CD14-positive monocyte (primary cell): ENCODE measurements around the gene TDRD3. TPM values are rescaled to one million over a fixed set of nuclear protein-coding genes. Genes with fewer than 3 reads are reported as not detected.

ENCODE experiments used
- DNase-seq, 3 donors: peaks; one replicate each; pipeline ENCODE4 v3.0.0-alpha.2; 2011 to 2022
- H2AFZ ChIP-seq: 2 replicates; pipeline ENCODE4 v1.6.0; 2012; ENCODE audit warnings: mild to moderate bottlenecking, low read depth, low read length, inconsistent platforms; ENCODE audit not compliant: insufficient read depth, poor library complexity, severe bottlenecking
- H3K27ac ChIP-seq, 2 donors: 1 replicate in 1 of 2; 2 replicates in 1 of 2; pipeline ENCODE4 v1.5.1; 2012 to 2013; ENCODE audit warnings: low read length in 2 of 2, control low read depth in 1 of 2, inconsistent platforms in 1 of 2, low read depth in 1 of 2, mild to moderate bottlenecking in 1 of 2
- H3K27me3 ChIP-seq, 2 donors: one replicate each; pipeline versions ENCODE4 v1.6.0 to v1.6.1; 2011 to 2013; ENCODE audit warnings: low read length in 2 of 2; ENCODE audit not compliant: control insufficient read depth in 2 of 2, insufficient read depth in 2 of 2
- H3K36me3 ChIP-seq, 2 donors: replicated peaks in 1 of 2; 1 replicate in 1 of 2; 2 replicates in 1 of 2; pipeline versions ENCODE4 v1.5.1 to v1.6.1; 2012 to 2013; ENCODE audit warnings: low read length in 2 of 2, control low read depth in 1 of 2, inconsistent platforms in 1 of 2, mild to moderate bottlenecking in 1 of 2; ENCODE audit not compliant: insufficient read depth in 2 of 2, control insufficient read depth in 1 of 2
- H3K4me1 ChIP-seq, 2 donors: 1 replicate in 1 of 2; 2 replicates in 1 of 2; pipeline versions ENCODE4 v1.5.1 to v1.6.1; 2012 to 2013; ENCODE audit warnings: low read length in 2 of 2, control low read depth in 1 of 2, inconsistent platforms in 1 of 2, mild to moderate bottlenecking in 1 of 2, moderate library complexity in 1 of 2; ENCODE audit not compliant: insufficient read depth in 2 of 2, control insufficient read depth in 1 of 2
- H3K4me2 ChIP-seq: replicated peaks from 2 replicates; pipeline ENCODE3; 2012; ENCODE audit warnings: low read length, moderate library complexity, mild to moderate bottlenecking; ENCODE audit not compliant: poor library complexity, severe bottlenecking; ENCODE audit errors: extremely low read depth
- H3K4me3 ChIP-seq, 3 experiments: fragments of 200-600 bp in 1 of 3; sonication (generic) in 1 of 3; replicated peaks in 1 of 3; 1 replicate in 2 of 3; 2 replicates in 1 of 3; pipeline ENCODE4 v1.5.1; 2011 to 2013; ENCODE audit warnings: low read length in 3 of 3, mild to moderate bottlenecking in 3 of 3, control low read depth in 2 of 3, low read depth in 2 of 3, inconsistent platforms in 1 of 3, moderate library complexity in 1 of 3
- H3K79me2 ChIP-seq: 2 replicates; pipeline ENCODE4 v1.6.0; 2012; ENCODE audit warnings: mild to moderate bottlenecking, control low read depth, inconsistent platforms, low read length, moderate library complexity; ENCODE audit not compliant: insufficient read depth
- H3K9ac ChIP-seq: 2 replicates; pipeline ENCODE4 v1.6.0; 2017; ENCODE audit warnings: low read length, mild to moderate bottlenecking; ENCODE audit not compliant: insufficient read depth, poor library complexity, severe bottlenecking
- H3K9me3 ChIP-seq, 2 donors: replicated peaks in 1 of 2; 1 replicate in 1 of 2; 2 replicates in 1 of 2; pipeline versions ENCODE4 v1.5.1 to v1.6.1; 2012 to 2013; ENCODE audit warnings: low read length in 2 of 2, control low read depth in 1 of 2; ENCODE audit not compliant: control insufficient read depth in 1 of 2, insufficient read depth in 1 of 2
- H4K20me1 ChIP-seq: 2 replicates; pipeline ENCODE4 v1.6.0; 2012; ENCODE audit warnings: mild to moderate bottlenecking, low read length, control low read depth, moderate library complexity; ENCODE audit not compliant: insufficient read depth
- H3K27ac Mint-ChIP-seq, 7 donors: one replicate each; pipeline ENCODE4 v1.8.0; 2020; ENCODE audit warnings: mild to moderate bottlenecking in 7 of 7, mixed read lengths in 7 of 7, moderate library complexity in 6 of 7, inconsistent platforms in 2 of 7
- H3K27me3 Mint-ChIP-seq, 3 donors: one replicate each; pipeline ENCODE4 v1.8.0; 2021 to 2022; ENCODE audit warnings: low read depth in 3 of 3, mild to moderate bottlenecking in 3 of 3, mixed read lengths in 3 of 3, moderate library complexity in 3 of 3, inconsistent platforms in 1 of 3
- H3K36me3 Mint-ChIP-seq, 2 donors: one replicate each; pipeline ENCODE4 v1.8.0; 2020; ENCODE audit warnings: mixed read lengths in 2 of 2, inconsistent platforms in 1 of 2, mild to moderate bottlenecking in 1 of 2
- H3K4me1 Mint-ChIP-seq: one replicate; pipeline ENCODE4 v1.8.0; 2020; ENCODE audit warnings: mild to moderate bottlenecking, mixed read lengths
- H3K4me3 Mint-ChIP-seq, 2 donors: one replicate each; pipeline ENCODE4 v1.8.0; 2020; ENCODE audit warnings: mild to moderate bottlenecking in 2 of 2, mixed read lengths in 2 of 2, moderate library complexity in 1 of 2
- H3K9me3 Mint-ChIP-seq, 7 donors: one replicate each; pipeline ENCODE4 v1.8.0; 2020 to 2022; ENCODE audit warnings: mixed read lengths in 7 of 7, mild to moderate bottlenecking in 6 of 7, moderate library complexity in 6 of 7, inconsistent platforms in 2 of 7
- CTCF ChIP-seq: fragments of 200-600 bp; IDR thresholded peaks from one replicate; pipeline ENCODE4 v1.8.0; 2022; ENCODE audit warnings: antibody characterized with exemption, mild to moderate bottlenecking
- WGBS: methylation state at CpG from one replicate; pipeline ENCODE4 v1.1.5; 2013; ENCODE audit warnings: missing lambda C conversion rate; ENCODE audit not compliant: insufficient coverage; 5-methylcytosine and 5-hydroxymethylcytosine counted together
- intact Hi-C, 2 donors: fragments of 100-400 bp; cut with micrococcal nuclease; formaldehyde crosslinking; loops; one replicate each; pipeline versions ENCODE4 v1.15.0 to v1.15.1; 2023
- polyA plus RNA-seq, 3 donors: library from polyadenylated mRNA; depleted of rRNA in 1 of 3; unstranded in 2 of 3; stranded (reverse) in 1 of 3; fragments of 300-500 nt in 2 of 3; fragments of >200 nt in 1 of 3; fragmentation: Illumina TruSeq in 2 of 3; gene quantifications; 1 replicate in 2 of 3; 2 replicates in 1 of 3; pipeline ENCODE4 v1.2.3, GENCODE V29; 2012 to 2021

TDRD3 gene
- polyA plus RNA-seq, 3 donors = 2.7 to 4.8 (median 4.7) TPM

- no peaks in the 10 kb centered on the region for H3K4me1 Mint-ChIP-seq
- H3K27ac ChIP-seq = no peak overlapping the region
- peaks cover 43 to 45% of the 10 kb centered on the region in 2 donors for H3K36me3 Mint-ChIP-seq
- H3K79me2 ChIP-seq = no peaks in the 10 kb centered on the region
- no peak for DNase-seq
- peaks cover 11 to 13% of the 10 kb centered on the region in 2 donors for H3K9me3 ChIP-seq
- H3K36me3 ChIP-seq = peaks cover 2 to 45% of the 10 kb centered on the region in 2 donors
- no peak overlapping the region for H3K4me3 ChIP-seq
- H3K27ac Mint-ChIP-seq = no peak overlapping the region
- intact Hi-C loops = no loop called here
- no peak overlapping the region for H3K4me3 Mint-ChIP-seq
- peaks cover 2 to 23% (median 9%) of the 10 kb centered on the region in 7 donors for H3K9me3 Mint-ChIP-seq
- no peak overlapping the region for H3K4me2 ChIP-seq
- no peaks in the 10 kb centered on the region for H3K27me3 ChIP-seq
- no peak for TF ChIP-seq CTCF
- H3K27me3 Mint-ChIP-seq = no peaks in the 10 kb centered on the region
- H3K9ac ChIP-seq = no peak overlapping the region
- no peaks in the 10 kb centered on the region for H4K20me1 ChIP-seq
- WGBS = no CpG with 5 or more reads among the region's 1 CpG
- H2AFZ ChIP-seq = no peak overlapping the region
- no peaks in the 10 kb centered on the region for H3K4me1 ChIP-seq
These were observed 117.9 kb downstream of the TDRD3 start for GRCh38 chr13:60514891-60515290.

- H3K9ac ChIP-seq = no peak overlapping the region
- H2AFZ ChIP-seq = no peak overlapping the region
- DNase-seq = no peak
- H3K36me3 Mint-ChIP-seq = peaks cover 18% of the 10 kb centered on the region in 2 donors
- no peak overlapping the region for H3K4me2 ChIP-seq
- H3K79me2 ChIP-seq = no peaks in the 10 kb centered on the region
- H4K20me1 ChIP-seq = no peaks in the 10 kb centered on the region
- H3K9me3 Mint-ChIP-seq = no peaks in the 10 kb centered on the region
- peaks cover 2 to 28% of the 10 kb centered on the region in 2 donors for H3K36me3 ChIP-seq
- TF ChIP-seq CTCF = no peak
- no peak overlapping the region for H3K4me3 ChIP-seq
- H3K9me3 ChIP-seq = no peaks in the 10 kb centered on the region
- no peaks in the 10 kb centered on the region for H3K27me3 Mint-ChIP-seq
- no peaks in the 10 kb centered on the region for H3K4me1 Mint-ChIP-seq
- no peak overlapping the region for H3K4me3 Mint-ChIP-seq
- H3K27ac ChIP-seq = no peak overlapping the region
- intact Hi-C loops = no loop called here
- no peak overlapping the region for H3K27ac Mint-ChIP-seq
- H3K27me3 ChIP-seq = no peaks in the 10 kb centered on the region
- no peaks in the 10 kb centered on the region for H3K4me1 ChIP-seq
These were observed 122.5 kb downstream of the TDRD3 start for GRCh38 chr13:60519496-60519895.
